GM23338 (cell line): ENCODE results near the gene TCFL5. TPM values are rescaled to one million over a fixed set of nuclear protein-coding genes. Genes with fewer than 3 reads are reported as not detected.
A peak's percentile ranks its signal among the peaks of the same experiment; 100 is the strongest.

Experiments
- ATAC-seq: fragments of 200-7000 bp; cut with Tn5 transposase; 3 replicates; pipeline ENCODE4 v1.9.1; 2020
- DNase-seq: peaks from one replicate; pipeline ENCODE4 v3.0.0-alpha.2; 2015; ENCODE audit warnings: low spot score
- H2AFZ ChIP-seq: fragments of 200-600 bp; sonication (generic); 2 replicates; pipeline ENCODE4 v1.8.0; 2016; ENCODE audit warnings: antibody characterized with exemption, mild to moderate bottlenecking, moderate library complexity
- H3F3A ChIP-seq: fragments of 200-600 bp; sonication (generic); replicated peaks from 2 replicates; pipeline ENCODE4 v1.8.0; 2017; ENCODE audit warnings: antibody characterized with exemption, mixed run types, low read depth
- H3K27ac ChIP-seq: fragments of 200-600 bp; sonication (generic); 2 replicates; pipeline ENCODE4 v1.6.1; 2016; ENCODE audit warnings: low read depth
- H3K27me3 ChIP-seq: fragments of 200-600 bp; sonication (generic); 2 replicates; pipeline ENCODE4 v1.8.0; 2016; ENCODE audit warnings: mild to moderate bottlenecking, mixed run types, moderate library complexity; ENCODE audit not compliant: insufficient read depth
- H3K36me3 ChIP-seq: fragments of 200-600 bp; sonication (generic); 2 replicates; pipeline ENCODE4 v1.8.0; 2016; ENCODE audit warnings: mild to moderate bottlenecking; ENCODE audit not compliant: insufficient read depth
- H3K4me1 ChIP-seq: fragments of 200-600 bp; sonication (generic); 2 replicates; pipeline ENCODE4 v1.8.0; 2016; ENCODE audit warnings: mild to moderate bottlenecking, moderate library complexity; ENCODE audit not compliant: insufficient read depth
- H3K4me2 ChIP-seq: fragments of 200-600 bp; sonication (generic); 2 replicates; pipeline ENCODE4 v1.7.1; 2017; ENCODE audit warnings: mixed run types
- H3K4me3 ChIP-seq: fragments of 200-600 bp; sonication (generic); 2 replicates; pipeline ENCODE4 v1.6.1; 2016; ENCODE audit warnings: mixed run types
- H3K79me2 ChIP-seq: fragments of 200-600 bp; sonication (generic); replicated peaks from 2 replicates; pipeline ENCODE4 v1.8.0; 2017; ENCODE audit warnings: mild to moderate bottlenecking; ENCODE audit not compliant: insufficient read depth
- H3K9me2 ChIP-seq: fragments of 200-600 bp; sonication (generic); 2 replicates; pipeline ENCODE4 v1.8.0; 2017; ENCODE audit not compliant: insufficient read depth
- H4K20me1 ChIP-seq: fragments of 200-600 bp; sonication (generic); replicated peaks from 2 replicates; pipeline ENCODE4 v1.8.0; 2017; ENCODE audit warnings: mild to moderate bottlenecking; ENCODE audit not compliant: insufficient read depth
- H3K27ac Mint-ChIP-seq: 2 replicates; pipeline ENCODE4 v1.8.0; 2020; ENCODE audit warnings: inconsistent platforms, mild to moderate bottlenecking, moderate library complexity, mixed read lengths
- H3K27me3 Mint-ChIP-seq: 3 replicates; pipeline ENCODE4 v1.8.0; 2022; ENCODE audit warnings: low read depth, mild to moderate bottlenecking, moderate library complexity, mixed read lengths, inconsistent platforms; ENCODE audit not compliant: insufficient read depth, poor library complexity
- H3K36me3 Mint-ChIP-seq: 3 replicates; pipeline ENCODE4 v1.8.0; 2021; ENCODE audit warnings: low read depth, mild to moderate bottlenecking, inconsistent platforms, moderate library complexity, mixed read lengths
- H3K4me1 Mint-ChIP-seq: 3 replicates; pipeline ENCODE4 v1.8.0; 2020; ENCODE audit warnings: mild to moderate bottlenecking, inconsistent platforms, mixed read lengths
- H3K4me3 Mint-ChIP-seq: 3 replicates; pipeline ENCODE4 v1.8.0; 2021; ENCODE audit warnings: moderate library complexity, mild to moderate bottlenecking, inconsistent platforms, mixed read lengths
- H3K9me3 Mint-ChIP-seq: 3 replicates; pipeline ENCODE4 v1.8.0; 2020; ENCODE audit warnings: moderate library complexity, mild to moderate bottlenecking, inconsistent platforms, mixed read lengths
- CREB1 ChIP-seq: fragments of 250-450 bp; sonication (Bioruptor Pico); IDR thresholded peaks from 2 replicates; pipeline ENCODE4 v1.5.0; 2020; ENCODE audit warnings: low read depth, mild to moderate bottlenecking, moderate library complexity
- CTCF ChIP-seq, 2 experiments: fragments of 200-600 bp in 1 of 2; sonication (generic) in 1 of 2; conservative IDR thresholded peaks; 2 replicates each; pipeline versions ENCODE4 v1.5.1 to v1.6.1; 2016 to 2017; ENCODE audit warnings: antibody characterized with exemption in 2 of 2, low read depth in 2 of 2, mild to moderate bottlenecking in 2 of 2, moderate library complexity in 1 of 2
- ETS1 ChIP-seq: IDR thresholded peaks from 2 replicates; pipeline ENCODE4 v1.6.1; 2016; ENCODE audit warnings: antibody characterized with exemption
- EZH2 ChIP-seq: fragments of 200-600 bp; sonication (generic); IDR thresholded peaks from one replicate; pipeline ENCODE4 v1.8.0; 2017; ENCODE audit warnings: antibody characterized with exemption, mild to moderate bottlenecking, low read depth; ENCODE audit not compliant: unreplicated experiment
- EZH2phosphoT487 ChIP-seq: fragments of 200-600 bp; sonication (generic); IDR thresholded peaks from one replicate; pipeline ENCODE4 v1.8.1; 2018; ENCODE audit warnings: antibody characterized with exemption; ENCODE audit not compliant: unreplicated experiment
- JUNB ChIP-seq: IDR thresholded peaks from one replicate; pipeline ENCODE4 v1.6.1; 2016; ENCODE audit warnings: antibody characterized with exemption; ENCODE audit not compliant: unreplicated experiment
- NANOG ChIP-seq: IDR thresholded peaks from 2 replicates; pipeline ENCODE4 v1.6.1; 2016; ENCODE audit warnings: antibody characterized with exemption, borderline replicate concordance
- POLR2AphosphoS5 ChIP-seq: IDR thresholded peaks from 2 replicates; pipeline ENCODE4 v1.6.1; 2016; ENCODE audit warnings: antibody characterized with exemption, low read depth
- REST ChIP-seq: IDR thresholded peaks from one replicate; pipeline ENCODE4 v1.6.1; 2018; ENCODE audit warnings: antibody characterized with exemption; ENCODE audit not compliant: unreplicated experiment
- STAT1 ChIP-seq: IDR thresholded peaks from one replicate; pipeline ENCODE4 v1.6.1; 2016; ENCODE audit warnings: antibody characterized with exemption; ENCODE audit not compliant: unreplicated experiment
- ZNF114 ChIP-seq: fragments of 250-450 bp; sonication (Bioruptor Pico); IDR thresholded peaks from 2 replicates; pipeline ENCODE4 v1.5.0; 2020; ENCODE audit warnings: mild to moderate bottlenecking, moderate library complexity
- polyA plus RNA-seq: library from polyadenylated mRNA; unstranded; fragments of >200 nt; fragmentation: Nextera tagmentation; extraction: Ambion mirVana; gene quantifications from 2 replicates; pipeline ENCODE4 v1.2.1, GENCODE V29; 2016
- total RNA-seq: library from RNA; depleted of rRNA; stranded (reverse); fragments of >200 nt; shearing (Covaris generic); gene quantifications from 2 replicates; pipeline ENCODE4 v1.2.3, GENCODE V29; 2014

Gene TCFL5
- total and polyA plus RNA-seq, 2 experiments from 2014 or later = 5.8 to 19.3 TPM

GRCh38 chr20:62806383-62807050 is 55.1 kb downstream of the TCFL5 start:
- Histone ChIP-seq H3K36me3 (no peaks in the 10 kb centered on the region), H2AFZ (no peak overlapping the region), H3K4me2 (peak overlapping the region; percentile 88; the same call in 1 of the 2 replicates), H3K27ac (no peak overlapping the region), H3K79me2 (peaks cover 9% of the 10 kb centered on the region; the same call in 1 of the 2 replicates), H3F3A (peaks cover 12% of the 10 kb centered on the region; the same call in 1 of the 2 replicates), H3K9me2 (no peaks in the 10 kb centered on the region), H3K4me1 (peaks cover 10% of the 10 kb centered on the region; the same call in 1 of the 2 replicates), H3K27me3 (peaks cover 8% of the 10 kb centered on the region; the same call in 1 of the 2 replicates), H4K20me1 (peaks cover 7% of the 10 kb centered on the region), H3K4me3 (peak overlapping the region; percentile 76; the same call in 1 of the 2 replicates)
- TF ChIP-seq ZNF114 (CRISPR knock-in tag) (no peak), POLR2AphosphoS5 (no peak), ETS1 (no peak), JUNB (no peak), CTCF (conservative IDR thresholded peaks at IDR 0.05; ENCODE audit: low read depth in 2 of 2) (no peak), NANOG (no peak), STAT1 (no peak), EZH2phosphoT487 (no peak), EZH2 (no peak)
- Mint-ChIP-seq H3K27ac (no peak overlapping the region), H3K27me3 (peaks cover 31% of the 10 kb centered on the region), H3K9me3 (no peaks in the 10 kb centered on the region), H3K4me3 (no peak overlapping the region; the same call in 1 of the 3 replicates), H3K4me1 (peaks cover 9% of the 10 kb centered on the region; the same call in 1 of the 3 replicates), H3K36me3 (peaks cover 11% of the 10 kb centered on the region; the same call in 1 of the 3 replicates)
- DNase-seq = no peak
- no peak for ATAC-seq

GRCh38 chr20:62805711-62806382 is 55.8 kb downstream of the TCFL5 start:
- ATAC-seq = peak; percentile 11
- Histone ChIP-seq H3K9me2 (no peaks in the 10 kb centered on the region), H3F3A (peaks cover 12% of the 10 kb centered on the region; the same call in 1 of the 2 replicates), H3K4me3 (peak overlapping the region; percentile 76), H3K4me1 (peaks cover 10% of the 10 kb centered on the region; the same call in 1 of the 2 replicates), H4K20me1 (peaks cover 7% of the 10 kb centered on the region), H3K79me2 (peaks cover 9% of the 10 kb centered on the region; the same call in 1 of the 2 replicates), H3K36me3 (no peaks in the 10 kb centered on the region), H3K4me2 (peak overlapping the region; percentile 88), H3K27me3 (peaks cover 8% of the 10 kb centered on the region; the same call in 1 of the 2 replicates), H2AFZ (no peak overlapping the region), H3K27ac (no peak overlapping the region)
- H3K4me1 Mint-ChIP-seq = peaks cover 9% of the 10 kb centered on the region; the same call in 1 of the 3 replicates
- peaks cover 34% of the 10 kb centered on the region for H3K27me3 Mint-ChIP-seq
- peaks cover 13% of the 10 kb centered on the region; the same call in 2 of the 3 replicates for H3K36me3 Mint-ChIP-seq
- no peak for DNase-seq
- H3K4me3 Mint-ChIP-seq = peak overlapping the region; percentile 70
- H3K27ac Mint-ChIP-seq = no peak overlapping the region
- no peaks in the 10 kb centered on the region for H3K9me3 Mint-ChIP-seq
- no peak for TF ChIP-seq CREB1 (CRISPR knock-in tag)
- TF ChIP-seq EZH2 = no peak
- TF ChIP-seq NANOG = no peak
- TF ChIP-seq EZH2phosphoT487 = no peak
- no peak for TF ChIP-seq ETS1
- no peak for TF ChIP-seq CTCF (conservative IDR thresholded peaks at IDR 0.05; ENCODE audit: low read depth in 2 of 2)
- no peak for TF ChIP-seq REST
- no peak for TF ChIP-seq POLR2AphosphoS5
